Measurements from ENCODE around the gene ZC3HAV1.

The ZC3HAV1 gene

GRCh38 chr7:139111811-139112301 is 2.3 kb upstream of the ZC3HAV1 start (continued):
- TF ChIP-seq ZFP3 (tag by site-specific recombination; IDR thresholded peaks at IDR 0.05; ENCODE audit: low read depth) (no peak), ZNF366 (tag by site-specific recombination; conservative IDR thresholded peaks at IDR 0.05) (peak; percentile 98), GLI4 (tag by site-specific recombination; IDR thresholded peaks at IDR 0.05) (peak; percentile 49; the same call in 1 of the 2 replicates), SCRT1 (tag by site-specific recombination; IDR thresholded peaks at IDR 0.05; ENCODE audit: borderline replicate concordance) (peak; percentile 10; the same call in 1 of the 2 replicates)

GRCh38 chr7:139111147-139111546 is 1.6 kb upstream of the ZC3HAV1 start:
- CTCF ChIA-PET: interaction anchor here (0.5 to 0.6 kb wide), 2 partner anchors 11 to 22 kb away, joined by 3 read pairs; no protein-coding TSS in a partner anchor
- Histone ChIP-seq H3K4me3 (ENCODE audit: low read depth, low read length) (no peak overlapping the region), H3K36me3 (ENCODE audit: control insufficient read depth in 2 of 2, insufficient read depth in 1 of 2, low read length in 2 of 2) (no peaks in the 10 kb centered on the region), H3K9me3 (ENCODE audit: control insufficient read depth, insufficient read depth, low read depth, low read length) (no peaks in the 10 kb centered on the region), H3K4me1 (ENCODE audit: control insufficient read depth, insufficient read depth, low read length) (no peaks in the 10 kb centered on the region), H3K27ac (ENCODE audit: extremely low read depth, low read depth, low read length) (no peak overlapping the region)
- POLR2A ChIA-PET: no interaction called here
- no peak for TF ChIP-seq ZNF292 (tag by site-specific recombination; IDR thresholded peaks at IDR 0.05; ENCODE audit: borderline replicate concordance, low read depth)
- no peak for TF ChIP-seq ZNF580 (tag by site-specific recombination; IDR thresholded peaks at IDR 0.05)
- TF ChIP-seq ZNF704 (tag by site-specific recombination; IDR thresholded peaks at IDR 0.05): no peak
- no peak for TF ChIP-seq ZNF416 (tag by site-specific recombination; IDR thresholded peaks at IDR 0.05)
- TF ChIP-seq ZNF76 (tag by site-specific recombination; IDR thresholded peaks at IDR 0.05; ENCODE audit: borderline replicate concordance, low read depth): no peak
- TF ChIP-seq ZNF600 (tag by site-specific recombination; IDR thresholded peaks at IDR 0.05): no peak
- TF ChIP-seq ZNF138 (tag by site-specific recombination; IDR thresholded peaks at IDR 0.05; ENCODE audit: borderline replicate concordance): no peak
- TF ChIP-seq ZNF366 (tag by site-specific recombination; conservative IDR thresholded peaks at IDR 0.05): no peak
- no peak for TF ChIP-seq FEZF1 (tag by site-specific recombination; IDR thresholded peaks at IDR 0.05)
- no peak for TF ChIP-seq KLF7 (tag by site-specific recombination; IDR thresholded peaks at IDR 0.05; ENCODE audit: borderline replicate concordance)
- TF ChIP-seq ZNF623 (tag by site-specific recombination; IDR thresholded peaks at IDR 0.05): no peak
- TF ChIP-seq ZNF48 (tag by site-specific recombination; IDR thresholded peaks at IDR 0.05): no peak
- TF ChIP-seq ATF2 (tag by site-specific recombination; IDR thresholded peaks at IDR 0.05; ENCODE audit: low read depth): no peak
- no peak for TF ChIP-seq ZNF701 (tag by site-specific recombination; IDR thresholded peaks at IDR 0.05)
- no peak for TF ChIP-seq GLIS2 (tag by site-specific recombination; IDR thresholded peaks at IDR 0.05)
- no peak for TF ChIP-seq ZNF843 (tag by site-specific recombination; IDR thresholded peaks at IDR 0.05)
- TF ChIP-seq ZNF174 (tag by site-specific recombination; IDR thresholded peaks at IDR 0.05): no peak
- TF ChIP-seq ZNF221 (tag by site-specific recombination; IDR thresholded peaks at IDR 0.05; ENCODE audit: borderline replicate concordance): no peak

GRCh38 chr7:139109983-139110411 is 477 bp upstream of the ZC3HAV1 start:
- ChIA-PET POLR2A (no interaction called here), CTCF (interaction anchor here (0.6 to 1.0 kb wide), 2 partner anchors 36 to 169 kb away, joined by 3 read pairs; no protein-coding TSS in a partner anchor)
- Histone ChIP-seq H3K36me3 (ENCODE audit: control insufficient read depth in 2 of 2, insufficient read depth in 1 of 2, low read length in 2 of 2) (no peaks in the 10 kb centered on the region), H3K9me3 (ENCODE audit: control insufficient read depth, insufficient read depth, low read depth, low read length) (no peaks in the 10 kb centered on the region), H3K4me1 (ENCODE audit: control insufficient read depth, insufficient read depth, low read length) (no peaks in the 10 kb centered on the region), H3K27ac (ENCODE audit: extremely low read depth, low read depth, low read length) (no peak overlapping the region; the same call in 1 of the 2 replicates), H3K4me3 (ENCODE audit: low read depth, low read length) (peak overlapping the region; percentile 86; the same call in 1 of the 2 replicates)
- TF ChIP-seq ZNF16 (tag by site-specific recombination; IDR thresholded peaks at IDR 0.05; ENCODE audit: low read depth) (no peak), ZBTB26 (tag by site-specific recombination; optimal IDR thresholded peaks at IDR 0.05) (no peak), ZNF394 (tag by site-specific recombination; IDR thresholded peaks at IDR 0.05; ENCODE audit: borderline replicate concordance) (no peak), ZNF10 (tag by site-specific recombination; IDR thresholded peaks at IDR 0.05) (no peak), ZNF585B (tag by site-specific recombination; IDR thresholded peaks at IDR 0.05) (no peak), RBAK (tag by site-specific recombination; IDR thresholded peaks at IDR 0.05) (no peak), ZNF658 (tag by site-specific recombination; IDR thresholded peaks at IDR 0.05) (no peak), ZNF175 (tag by site-specific recombination; IDR thresholded peaks at IDR 0.05) (no peak), REPIN1 (tag by site-specific recombination; IDR thresholded peaks at IDR 0.05; ENCODE audit: low read depth) (no peak), ZBTB48 (tag by site-specific recombination; IDR thresholded peaks at IDR 0.05) (no peak), ZNF549 (tag by site-specific recombination; IDR thresholded peaks at IDR 0.05) (no peak), ZSCAN23 (tag by site-specific recombination; IDR thresholded peaks at IDR 0.05) (no peak)

Measured in HEK293 (cell line).